Mucosa of gallbladder (tissue), 1 donor: Measurements from ENCODE around the gene LAMA5. TPM values are rescaled to one million over a fixed set of nuclear protein-coding genes. Genes with fewer than 3 reads are reported as not detected.
A peak's percentile ranks its signal among the peaks of the same experiment; 100 is the strongest.

Experiments
- DNase-seq: peaks from one replicate; pipeline ENCODE4 v3.0.0-alpha.2; 2020; ENCODE audit warnings: low spot score
- total RNA-seq: library from RNA; stranded (reverse); gene quantifications from one replicate; pipeline ENCODE4 v1.2.1, GENCODE V29; 2021
- donor health status: DM: no; HTN: no; CAD: no.

Gene LAMA5, protein sequence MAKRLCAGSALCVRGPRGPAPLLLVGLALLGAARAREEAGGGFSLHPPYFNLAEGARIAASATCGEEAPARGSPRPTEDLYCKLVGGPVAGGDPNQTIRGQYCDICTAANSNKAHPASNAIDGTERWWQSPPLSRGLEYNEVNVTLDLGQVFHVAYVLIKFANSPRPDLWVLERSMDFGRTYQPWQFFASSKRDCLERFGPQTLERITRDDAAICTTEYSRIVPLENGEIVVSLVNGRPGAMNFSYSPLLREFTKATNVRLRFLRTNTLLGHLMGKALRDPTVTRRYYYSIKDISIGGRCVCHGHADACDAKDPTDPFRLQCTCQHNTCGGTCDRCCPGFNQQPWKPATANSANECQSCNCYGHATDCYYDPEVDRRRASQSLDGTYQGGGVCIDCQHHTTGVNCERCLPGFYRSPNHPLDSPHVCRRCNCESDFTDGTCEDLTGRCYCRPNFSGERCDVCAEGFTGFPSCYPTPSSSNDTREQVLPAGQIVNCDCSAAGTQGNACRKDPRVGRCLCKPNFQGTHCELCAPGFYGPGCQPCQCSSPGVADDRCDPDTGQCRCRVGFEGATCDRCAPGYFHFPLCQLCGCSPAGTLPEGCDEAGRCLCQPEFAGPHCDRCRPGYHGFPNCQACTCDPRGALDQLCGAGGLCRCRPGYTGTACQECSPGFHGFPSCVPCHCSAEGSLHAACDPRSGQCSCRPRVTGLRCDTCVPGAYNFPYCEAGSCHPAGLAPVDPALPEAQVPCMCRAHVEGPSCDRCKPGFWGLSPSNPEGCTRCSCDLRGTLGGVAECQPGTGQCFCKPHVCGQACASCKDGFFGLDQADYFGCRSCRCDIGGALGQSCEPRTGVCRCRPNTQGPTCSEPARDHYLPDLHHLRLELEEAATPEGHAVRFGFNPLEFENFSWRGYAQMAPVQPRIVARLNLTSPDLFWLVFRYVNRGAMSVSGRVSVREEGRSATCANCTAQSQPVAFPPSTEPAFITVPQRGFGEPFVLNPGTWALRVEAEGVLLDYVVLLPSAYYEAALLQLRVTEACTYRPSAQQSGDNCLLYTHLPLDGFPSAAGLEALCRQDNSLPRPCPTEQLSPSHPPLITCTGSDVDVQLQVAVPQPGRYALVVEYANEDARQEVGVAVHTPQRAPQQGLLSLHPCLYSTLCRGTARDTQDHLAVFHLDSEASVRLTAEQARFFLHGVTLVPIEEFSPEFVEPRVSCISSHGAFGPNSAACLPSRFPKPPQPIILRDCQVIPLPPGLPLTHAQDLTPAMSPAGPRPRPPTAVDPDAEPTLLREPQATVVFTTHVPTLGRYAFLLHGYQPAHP (N-terminal part only)
- 298 TPM for total RNA-seq

- no peak for DNase-seq
Measured at GRCh38 chr20:62367136-62367632, at the start of gene LAMA5. Gene LAMA5, minus strand, starts transcription at chr20:62367312. Its CDS starts 67 bp downstream, at chr20:62367245.

- no peak for DNase-seq
Measured at GRCh38 chr20:62415354-62416111, 48.4 kb upstream of the LAMA5 start.

DNA sequence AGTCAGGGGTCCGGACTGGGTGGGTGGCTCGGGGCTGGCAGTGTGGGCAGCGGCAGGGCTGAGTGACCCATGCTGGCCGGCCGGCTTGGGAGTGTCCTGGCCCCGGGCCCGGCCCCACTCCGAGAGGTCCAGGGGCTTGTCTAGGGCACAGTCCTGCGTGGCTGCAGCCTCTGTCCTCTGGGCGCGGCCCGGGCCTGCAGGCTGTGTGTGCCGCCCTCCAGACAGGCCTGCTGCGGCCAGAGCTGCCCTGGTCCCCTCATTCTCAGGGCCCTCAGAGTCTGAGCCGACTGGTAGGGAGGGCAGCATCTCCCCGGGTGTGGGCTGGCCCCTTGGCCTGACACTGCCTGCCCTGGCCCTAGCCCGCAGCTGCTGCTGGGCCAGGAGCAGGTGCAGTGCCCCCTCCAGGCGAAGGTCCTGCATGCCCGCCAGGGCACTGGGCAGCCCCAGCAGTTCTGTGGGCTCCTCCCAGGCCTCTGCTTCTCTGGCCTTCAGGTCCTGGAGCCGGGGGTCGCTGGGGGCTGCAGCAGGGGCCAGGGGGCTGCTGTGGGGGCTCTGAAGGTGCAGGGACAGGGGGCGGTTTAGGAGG, 46.9 kb upstream of the LAMA5 start:
- DNase-seq, result no peak

DNA sequence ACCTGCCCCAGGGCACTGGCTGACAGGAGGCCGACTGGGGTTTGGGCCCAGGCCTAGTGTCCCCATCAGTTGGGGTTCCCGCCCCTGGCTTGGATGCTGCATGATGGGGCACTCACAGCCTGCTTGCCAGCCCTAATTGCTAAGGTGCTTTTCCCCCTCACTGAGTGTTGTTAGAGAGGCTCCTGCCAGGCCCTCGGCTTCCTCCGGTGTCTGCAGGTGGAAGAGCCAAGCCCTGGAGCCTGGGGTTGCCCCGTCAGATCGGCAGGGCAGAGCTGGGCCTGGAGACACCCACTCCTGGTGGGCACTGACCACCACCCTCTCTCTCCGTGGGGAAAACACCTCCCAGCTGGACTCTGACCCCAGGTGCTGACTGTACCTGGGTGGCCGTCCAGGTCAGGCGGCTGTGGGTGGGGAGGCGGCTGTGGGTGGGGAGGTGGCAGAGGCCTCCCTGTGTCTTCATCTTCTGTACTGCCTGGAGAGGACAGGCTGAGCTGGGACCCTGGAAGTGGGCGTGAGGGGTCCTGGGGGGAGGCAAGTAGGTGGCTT, 46.0 kb upstream of the LAMA5 start:
- DNase-seq, result no peak

DNA sequence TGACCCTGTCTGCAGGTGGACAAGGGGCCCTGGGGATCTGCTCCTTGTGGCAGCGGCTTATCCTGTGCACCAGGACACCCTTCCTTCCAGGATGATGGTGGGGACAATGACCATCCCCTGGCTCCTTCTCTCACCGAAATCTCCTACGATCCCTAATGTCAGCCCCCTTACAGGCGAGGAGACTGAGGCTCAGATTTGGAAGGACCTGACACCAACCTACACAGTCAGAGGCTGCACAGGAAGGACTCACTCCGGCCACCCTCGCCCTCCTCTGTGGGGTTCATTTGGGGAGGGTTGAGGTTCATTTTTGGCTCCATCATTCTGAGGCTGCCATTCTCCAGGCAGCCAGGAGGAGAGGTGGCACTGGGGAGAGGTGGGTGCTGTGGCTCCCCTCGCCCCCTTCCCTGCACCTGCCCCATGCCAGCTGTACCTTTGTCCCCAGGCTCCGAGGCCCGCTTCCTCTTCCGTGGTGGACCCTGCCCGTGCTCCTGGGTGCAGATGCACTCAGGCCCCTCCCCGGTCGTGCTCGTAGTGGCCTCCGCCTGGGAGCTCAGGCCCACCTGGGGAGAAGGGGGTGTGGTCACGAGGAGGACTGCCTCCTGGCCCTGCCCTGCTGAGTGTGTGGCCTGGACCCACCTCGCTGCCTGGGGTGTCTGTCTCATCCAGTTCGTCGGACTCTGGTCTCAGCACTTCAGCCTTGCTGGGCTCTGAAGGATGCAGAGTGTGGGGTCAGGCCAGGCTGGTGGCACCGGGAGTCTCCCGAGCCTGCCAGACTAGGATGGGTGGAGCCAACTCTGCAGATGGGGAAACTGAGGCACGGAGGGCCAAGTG, 45.3 kb upstream of the LAMA5 start:
- DNase-seq, result peak; percentile 75

DNA sequence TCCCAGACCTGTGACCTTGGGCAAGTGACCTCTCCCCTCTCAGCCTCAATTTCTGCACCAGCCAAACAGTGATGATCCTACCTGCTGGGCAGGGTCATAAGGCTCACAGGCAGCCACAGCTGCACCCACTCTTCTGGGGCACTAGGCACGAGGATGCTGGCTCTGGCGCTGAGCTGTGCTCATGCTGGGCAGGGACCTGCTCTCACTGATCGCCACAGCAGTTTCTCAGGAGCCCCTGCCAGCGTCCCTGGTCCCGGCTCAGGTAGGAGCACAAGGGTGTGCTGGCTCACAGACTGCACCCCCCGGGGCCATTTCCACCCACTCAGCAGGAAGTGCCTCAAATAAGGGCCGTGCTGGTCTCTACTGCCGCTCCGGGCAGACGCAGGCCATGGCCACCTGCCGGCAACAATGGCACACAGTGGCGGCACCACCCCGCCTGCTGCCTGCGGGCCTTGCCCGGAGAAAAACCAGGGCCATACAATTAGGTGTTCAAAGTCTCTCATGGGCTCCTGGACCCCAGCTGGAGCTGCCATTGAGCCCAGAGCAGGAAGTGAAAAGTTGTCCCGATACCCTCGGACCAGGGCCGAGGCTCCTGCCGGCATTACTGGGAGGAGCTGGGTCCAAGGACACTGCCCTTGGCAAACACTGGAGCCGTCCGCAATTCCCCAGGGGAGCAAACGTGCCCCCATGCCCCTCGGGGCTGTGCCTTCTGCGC, 44.5 kb upstream of the LAMA5 start:
- DNase-seq, result no peak

- no peak for DNase-seq
Measured at GRCh38 chr20:62410746-62411478, 43.8 kb upstream of the LAMA5 start.

- peak; percentile 82 for DNase-seq
Measured at GRCh38 chr20:62409931-62410745, 43.0 kb upstream of the LAMA5 start.

GRCh38 chr20:62409086-62409853, 42.2 kb upstream of the LAMA5 start:
- no peak for DNase-seq

- DNase-seq, result no peak
Measured at GRCh38 chr20:62408640-62409039, 41.5 kb upstream of the LAMA5 start.

- no peak for DNase-seq
Measured at GRCh38 chr20:62408055-62408454, 40.9 kb upstream of the LAMA5 start.

- peak; percentile 95 for DNase-seq
Measured at GRCh38 chr20:62407221-62407992, 40.3 kb upstream of the LAMA5 start, which contains the start of gene CABLES2. Gene CABLES2, minus strand, starts transcription at chr20:62407285. Its CDS starts 9 bp downstream, at chr20:62407276.

DNA sequence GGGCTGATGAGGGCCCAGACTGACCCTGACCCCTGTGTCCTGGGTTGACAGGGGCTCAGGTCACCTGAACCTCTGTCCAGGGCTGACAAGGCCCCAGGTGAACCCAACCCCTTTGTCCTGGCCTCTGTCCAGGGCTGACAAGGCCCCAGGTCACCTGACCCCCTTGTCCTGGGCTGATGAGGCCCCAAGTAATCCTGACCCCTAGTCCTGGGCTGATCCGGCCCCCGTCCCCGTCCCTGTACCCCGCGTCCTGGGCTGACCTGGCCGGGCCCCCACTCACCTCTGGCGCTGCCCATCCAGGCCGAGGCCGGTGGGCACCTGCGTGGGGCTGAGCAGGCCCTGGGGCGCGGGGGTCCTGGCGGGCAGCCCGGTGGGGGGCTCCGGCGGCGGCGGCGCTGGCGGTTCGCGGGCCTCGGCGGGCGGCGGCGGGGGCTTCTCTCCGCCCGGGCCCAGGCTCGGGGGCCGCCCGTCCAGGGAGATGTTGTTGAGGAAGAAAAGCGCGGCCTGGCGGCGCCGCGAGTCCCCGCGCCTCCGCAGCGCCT, 39.6 kb upstream of the LAMA5 start:
- no peak for DNase-seq

- DNase-seq, result no peak
Measured at GRCh38 chr20:62405981-62406513, 38.9 kb upstream of the LAMA5 start.
